NOMO-1 treated with dmso at 0.1 percent for 144 hours (cell line): ENCODE measurements around the gene GAPVD1.
"Not testable (repeated sequence)": the region's sequence is repeated elsewhere in the genome, so short reads cannot be mapped to it uniquely, and the experiment has no call there.

Experiments used
- DNase-seq: peaks from one replicate; lab custom pipeline; 2025; ENCODE audit not compliant: unreplicated experiment; lab: John Stamatoyannopoulos, UW

GAPVD1 gene

GRCh38 chr9:125304273-125304672 lies 42.6 kb downstream of the GAPVD1 start:
- no peak for DNase-seq

- DNase-seq, result no peak
These were observed 50.8 kb downstream of the GAPVD1 start for GRCh38 chr9:125312411-125312810.

- not testable (repeated sequence) for DNase-seq
These were observed 54.7 kb downstream of the GAPVD1 start for GRCh38 chr9:125316359-125316758.

- DNase-seq, result no peak
These were observed 56.1 kb downstream of the GAPVD1 start for GRCh38 chr9:125317704-125318103.

GRCh38 chr9:125321496-125321895 lies 59.9 kb downstream of the GAPVD1 start:
- no peak for DNase-seq

DNA sequence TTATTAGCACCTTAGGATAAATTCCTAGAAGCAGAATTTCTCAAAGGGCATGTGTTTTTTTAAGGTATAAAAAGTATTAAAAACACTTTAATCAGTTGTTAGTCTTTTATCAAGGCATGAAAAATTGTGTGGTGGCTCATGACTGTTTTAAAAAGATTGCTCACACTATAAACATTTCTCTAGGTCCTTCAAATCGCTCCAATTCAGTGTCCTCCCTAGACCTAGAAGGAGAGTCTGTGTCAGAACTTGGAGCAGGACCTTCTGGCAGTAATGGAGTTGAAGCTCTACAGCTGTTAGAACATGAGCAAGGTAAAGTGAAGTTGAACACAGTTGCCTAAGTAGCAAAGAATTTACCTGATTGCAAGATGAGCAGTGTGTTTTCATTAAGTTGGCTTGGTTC lies 62.0 kb downstream of the GAPVD1 start:
- no peak for DNase-seq

DNA sequence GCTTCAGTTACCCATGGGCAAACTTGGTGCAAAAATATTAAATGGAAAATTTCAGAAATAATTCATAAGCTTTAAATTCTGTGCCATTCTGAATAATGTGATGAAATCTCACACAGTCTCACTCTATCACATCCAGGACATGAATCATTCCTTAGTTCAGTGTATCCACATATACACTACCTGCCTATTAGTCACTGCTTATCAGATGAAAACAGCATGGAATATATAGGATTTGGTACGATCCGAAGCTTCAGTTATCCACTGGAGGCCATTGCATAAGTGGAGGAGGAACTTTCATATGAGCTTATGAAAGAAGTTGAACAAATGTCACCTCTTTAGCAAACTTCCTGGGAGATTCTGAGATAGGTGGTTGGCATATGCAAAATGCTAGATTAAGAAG lies 64.2 kb downstream of the GAPVD1 start:
- no peak for DNase-seq

DNA sequence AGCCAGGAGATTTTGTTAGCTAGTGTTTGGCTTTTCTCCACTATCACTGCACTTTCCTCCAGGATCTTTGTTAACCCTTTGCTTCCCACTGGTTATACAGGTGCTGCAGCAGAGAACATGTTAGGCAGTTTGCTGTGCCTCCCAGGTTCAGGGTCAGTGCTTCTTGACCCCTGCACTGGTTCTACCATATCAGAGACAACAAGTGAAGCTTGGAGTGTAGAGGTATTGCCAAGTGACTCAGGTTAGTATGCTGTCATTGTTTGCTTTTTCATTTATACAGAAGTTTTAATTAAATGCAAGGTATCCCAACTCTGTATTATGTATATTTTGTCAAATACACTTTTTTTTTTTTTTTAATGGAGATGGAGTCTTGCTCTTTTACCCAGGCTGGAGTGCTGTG lies 68.4 kb downstream of the GAPVD1 start:
- no peak for DNase-seq

- no peak for DNase-seq
These were observed 69.0 kb downstream of the GAPVD1 start for GRCh38 chr9:125330587-125330986.

GRCh38 chr9:125332527-125332926 lies 70.9 kb downstream of the GAPVD1 start:
- no peak for DNase-seq

- no peak for DNase-seq
These were observed 75.6 kb downstream of the GAPVD1 start for GRCh38 chr9:125337236-125337635.

DNA sequence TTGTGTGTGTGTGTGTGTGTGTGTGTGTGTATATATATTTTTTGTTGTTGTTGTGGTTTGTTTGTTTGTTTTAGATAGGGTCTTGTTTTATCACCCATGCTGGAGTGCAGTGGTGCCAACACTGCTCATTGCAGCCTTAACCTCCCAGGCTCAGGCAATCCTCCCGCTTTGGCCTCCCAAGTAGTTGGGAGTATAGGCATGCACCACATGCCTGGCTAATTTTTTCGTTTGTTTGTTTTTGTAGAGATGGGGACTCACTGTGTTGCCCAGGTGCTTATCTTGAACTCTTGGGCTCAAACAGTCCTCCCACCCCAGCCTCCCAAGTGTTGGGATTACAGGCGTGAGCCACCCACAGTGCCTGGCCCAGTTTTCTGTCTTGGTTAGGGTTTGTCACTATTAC lies 77.3 kb downstream of the GAPVD1 start:
- DNase-seq, result no peak

DNA sequence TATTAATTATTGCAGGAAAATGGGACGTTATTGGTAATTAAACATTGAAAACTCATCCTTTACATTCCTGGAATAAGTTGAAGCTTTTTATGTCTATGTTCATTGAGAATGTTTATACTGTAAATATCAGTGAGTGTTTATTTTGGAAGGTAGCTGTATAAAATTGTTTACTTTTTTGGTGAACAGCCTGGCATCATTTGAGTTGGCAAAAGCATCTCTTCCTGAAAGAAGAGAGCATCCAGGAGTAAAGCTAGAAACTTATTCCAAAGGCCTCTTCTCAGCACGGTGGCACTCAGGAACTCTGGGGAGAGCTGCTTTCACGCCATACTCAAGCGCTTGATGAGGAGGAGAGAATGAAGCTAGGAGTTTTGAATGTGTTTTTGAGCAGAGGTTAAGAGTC lies 79.9 kb downstream of the GAPVD1 start:
- DNase-seq, result no peak

DNA sequence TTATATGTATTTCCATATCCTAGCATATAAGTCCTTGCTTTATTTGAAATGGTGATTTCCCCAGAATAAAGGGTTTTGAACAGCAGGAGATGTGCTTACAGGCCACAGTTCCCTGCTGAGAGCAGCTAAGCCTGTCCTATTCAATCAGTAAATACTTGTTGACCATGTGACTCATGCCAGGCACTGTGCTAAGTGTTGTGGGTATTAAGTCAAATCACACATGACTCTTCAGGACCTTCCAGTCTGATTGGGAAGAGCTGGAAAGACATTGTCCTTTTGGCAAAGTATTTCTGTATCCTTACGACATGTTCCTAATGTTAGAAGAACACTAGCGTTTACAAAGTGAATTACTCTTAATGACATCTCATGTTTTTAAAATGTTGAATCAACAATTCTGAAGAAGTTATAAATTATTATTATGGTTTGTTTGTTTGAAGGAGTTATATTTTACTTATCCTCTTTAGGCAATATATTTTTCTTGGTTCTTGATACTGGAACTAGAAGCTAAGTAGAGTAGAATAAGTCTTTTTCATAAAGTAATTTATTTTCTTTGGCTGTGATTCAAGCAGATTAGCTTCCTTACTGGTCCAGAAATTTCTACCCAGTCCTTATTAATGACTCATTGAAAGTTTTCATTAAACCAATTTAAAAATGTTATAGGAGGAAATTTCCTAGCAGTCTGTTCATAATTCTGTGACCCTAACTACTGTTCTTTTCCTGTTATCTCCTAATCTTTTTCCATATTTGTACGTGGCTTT lies 82.1 kb downstream of the GAPVD1 start:
- no peak for DNase-seq

- DNase-seq, result no peak
These were observed 84.6 kb downstream of the GAPVD1 start for GRCh38 chr9:125346080-125346732.

DNA sequence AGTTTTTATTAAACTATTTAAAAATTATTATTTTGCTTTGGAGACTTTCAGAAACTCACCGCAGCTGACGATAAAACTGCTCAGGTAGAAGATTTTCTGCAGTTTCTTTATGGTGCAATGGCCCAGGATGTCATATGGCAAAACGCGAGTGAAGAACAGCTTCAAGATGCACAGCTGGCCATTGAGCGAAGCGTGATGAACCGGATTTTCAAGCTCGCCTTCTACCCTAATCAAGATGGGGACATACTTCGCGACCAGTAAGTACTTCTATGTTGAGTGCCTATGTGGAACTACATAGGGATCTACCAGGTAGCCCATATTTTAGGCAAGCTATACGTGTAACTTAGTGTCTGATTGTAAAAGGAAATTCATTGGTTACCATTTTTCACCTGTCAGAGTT lies 94.0 kb downstream of the GAPVD1 start:
- DNase-seq, result no peak

DNA sequence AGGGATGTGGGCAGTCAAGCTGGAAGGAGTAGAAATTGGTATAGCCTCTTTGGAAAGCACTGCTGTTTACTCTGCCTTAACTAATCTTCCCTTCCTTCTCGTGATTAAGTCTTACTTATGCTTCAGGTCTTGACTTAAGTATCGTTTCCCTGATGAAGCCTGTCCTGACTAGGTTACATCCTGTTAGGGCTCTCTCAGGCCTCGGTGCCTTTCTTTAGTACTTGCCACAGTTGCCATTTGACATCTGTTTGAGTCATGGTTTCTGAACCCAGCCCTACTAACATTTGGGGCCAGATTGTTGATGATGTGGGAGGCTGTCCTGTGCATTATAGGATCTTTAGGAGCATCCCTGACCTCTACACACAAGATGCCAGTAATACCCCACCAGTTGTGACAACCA lies 94.4 kb downstream of the GAPVD1 start:
- no peak for DNase-seq

GRCh38 chr9:125359011-125359410 lies 97.4 kb downstream of the GAPVD1 start:
- DNase-seq, result no peak

DNA sequence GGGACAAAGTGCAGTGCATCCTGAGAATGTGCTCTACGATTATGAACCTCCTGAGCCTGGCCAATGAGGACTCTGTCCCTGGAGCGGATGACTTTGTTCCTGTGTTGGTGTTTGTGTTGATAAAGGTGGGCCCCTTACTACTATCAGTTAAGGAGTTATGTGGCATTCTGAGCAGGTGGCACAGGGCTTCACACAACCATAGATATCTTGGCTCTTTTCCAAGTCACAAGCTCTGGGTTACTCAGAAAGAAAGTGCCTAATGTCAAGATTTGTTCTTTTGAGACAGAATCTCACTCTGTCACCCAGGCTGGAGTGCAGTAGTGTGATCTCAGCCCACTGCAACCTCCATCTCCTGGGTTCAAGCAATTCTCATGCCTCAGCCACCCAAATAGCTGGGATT lies 99.0 kb downstream of the GAPVD1 start:
- no peak for DNase-seq

DNA sequence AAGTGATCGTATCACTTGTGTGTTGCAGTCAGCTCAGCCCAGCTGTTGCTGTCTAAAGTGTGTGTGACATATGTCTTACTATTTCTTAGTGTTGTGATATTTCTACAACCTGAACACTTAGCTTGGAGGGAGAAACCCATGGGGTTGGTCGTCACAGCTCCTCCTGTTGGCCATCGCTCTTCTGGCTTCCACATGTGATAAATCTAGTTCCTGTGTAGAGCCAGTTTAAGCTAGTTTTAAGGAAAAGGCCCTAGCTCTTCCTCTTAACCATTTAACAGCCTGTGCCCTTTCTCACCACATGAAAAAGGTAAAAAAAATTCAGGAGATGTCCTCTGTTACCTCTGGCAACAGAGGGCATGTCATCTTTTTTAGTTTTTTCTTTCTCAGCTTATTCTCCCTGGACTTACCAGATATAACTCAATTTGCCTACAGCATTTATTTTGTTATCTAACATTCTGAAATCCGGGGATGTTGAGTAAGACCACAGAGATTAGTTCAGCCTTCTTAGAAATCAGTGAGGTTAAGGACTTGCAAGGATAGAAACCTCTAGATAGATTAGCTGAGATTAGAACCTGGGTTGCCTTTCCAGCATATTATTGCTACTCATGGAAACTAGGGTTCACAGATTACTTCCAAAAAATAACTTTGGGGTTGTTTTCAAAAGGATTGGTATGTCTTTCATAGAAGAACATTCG lies 100.4 kb downstream of the GAPVD1 start:
- DNase-seq, result peak; percentile 49

GRCh38 chr9:125366676-125367075 lies 105.0 kb downstream of the GAPVD1 start:
- no peak for DNase-seq

- DNase-seq, result no peak
These were observed 109.2 kb downstream of the GAPVD1 start for GRCh38 chr9:125370786-125371185.
